ENCODE data around the gene KCNT1. TPM values are rescaled to one million over a fixed set of nuclear protein-coding genes. Genes with fewer than 3 reads are reported as not detected.

The KCNT1 gene
- total and polyA plus RNA-seq, 9 donors = 0.83 to 12.0 (median 3.7) TPM

GRCh38 chr9:135711391-135711790 lies 9.4 kb downstream of the KCNT1 start:
- peaks cover 31% of the 10 kb centered on the region for H3K4me1 ChIP-seq (ENCODE audit: insufficient read depth)
- TF ChIP-seq POLR2A (IDR thresholded peaks at IDR 0.05) (no peak), CTCF (IDR thresholded peaks at IDR 0.05) (no peak), EP300 (IDR thresholded peaks at IDR 0.05) (no peak)
- no peaks in the 10 kb centered on the region for H3K9me3 ChIP-seq
- no peak overlapping the region for H3K4me3 ChIP-seq
- no peaks in the 10 kb centered on the region for H3K36me3 ChIP-seq
- WGBS, 3 donors = 83 to 91% (median 84%) methylated on average over 12 of the region's 12 CpGs
- DNase-seq = no peak
- H3K27me3 ChIP-seq = no peaks in the 10 kb centered on the region
- H3K27ac ChIP-seq = no peak overlapping the region
- intact Hi-C loops (cut with DNase I) = no loop called here

GRCh38 chr9:135711881-135712280 lies 9.9 kb downstream of the KCNT1 start:
- no peak for TF ChIP-seq POLR2A (IDR thresholded peaks at IDR 0.05)
- TF ChIP-seq EP300 (IDR thresholded peaks at IDR 0.05) = no peak
- no peak for TF ChIP-seq CTCF (IDR thresholded peaks at IDR 0.05)
- no peak for DNase-seq
- no peaks in the 10 kb centered on the region for H3K9me3 ChIP-seq
- H3K4me3 ChIP-seq = no peak overlapping the region
- 76 to 87% (median 79%) methylated on average over 10 of the region's 10 CpGs for WGBS, 3 donors
- peak overlapping the region in 1 of 2 donors; percentile 56 for H3K27ac ChIP-seq
- peaks cover 31% of the 10 kb centered on the region for H3K4me1 ChIP-seq (ENCODE audit: insufficient read depth)
- intact Hi-C loops (cut with DNase I) = no loop called here
- H3K36me3 ChIP-seq = no peaks in the 10 kb centered on the region
- H3K27me3 ChIP-seq = no peaks in the 10 kb centered on the region

- H3K36me3 ChIP-seq = no peaks in the 10 kb centered on the region
- TF ChIP-seq POLR2A (IDR thresholded peaks at IDR 0.05) = no peak
- no peak for TF ChIP-seq CTCF (IDR thresholded peaks at IDR 0.05)
- no peak for TF ChIP-seq EP300 (IDR thresholded peaks at IDR 0.05)
- peak; percentile 74 to 91 (median 84) for DNase-seq
- H3K27ac ChIP-seq = peak overlapping the region in 1 of 2 donors; percentile 56
- WGBS, 3 donors = 6 to 18% (median 11%) methylated on average over 14 to 16 of the region's 16 CpGs
- H3K9me3 ChIP-seq = no peaks in the 10 kb centered on the region
- no peaks in the 10 kb centered on the region for H3K27me3 ChIP-seq
- intact Hi-C loops (cut with DNase I) = no loop called here
- H3K4me3 ChIP-seq = no peak overlapping the region
- H3K4me1 ChIP-seq (ENCODE audit: insufficient read depth) = peaks cover 23% of the 10 kb centered on the region
These were observed 10.8 kb downstream of the KCNT1 start for GRCh38 chr9:135712613-135713295.

GRCh38 chr9:135714242-135715055 lies 12.5 kb downstream of the KCNT1 start:
- intact Hi-C loops (cut with DNase I) = no loop called here
- Histone ChIP-seq H3K4me1 (ENCODE audit: insufficient read depth) (peaks cover 23% of the 10 kb centered on the region), H3K36me3 (no peaks in the 10 kb centered on the region), H3K27ac (peak overlapping the region in 1 of 2 donors; percentile 1), H3K9me3 (no peaks in the 10 kb centered on the region), H3K27me3 (no peaks in the 10 kb centered on the region), H3K4me3 (no peak overlapping the region)
- DNase-seq = peak in 3 of 5 donors; percentile 43 to 64 (median 59)
- no peak for TF ChIP-seq EP300 (IDR thresholded peaks at IDR 0.05)
- TF ChIP-seq POLR2A (IDR thresholded peaks at IDR 0.05) = no peak
- no peak for TF ChIP-seq CTCF (IDR thresholded peaks at IDR 0.05)
- WGBS, 3 donors = 0 to 5% (median 1%) methylated on average over 22 to 103 of the region's 103 CpGs
